ENCODE measurements around the gene AKAP8L. TPM values are rescaled to one million over a fixed set of nuclear protein-coding genes. Genes with fewer than 3 reads are reported as not detected.
A peak's percentile ranks its signal among the peaks of the same experiment; 100 is the strongest.

The AKAP8L gene
- total and polyA plus RNA-seq, 2 of the 8 experiments (the other 6 are each of a cell fraction or from before 2014, with no cell fraction given) = 75.1 to 138 TPM

DNA sequence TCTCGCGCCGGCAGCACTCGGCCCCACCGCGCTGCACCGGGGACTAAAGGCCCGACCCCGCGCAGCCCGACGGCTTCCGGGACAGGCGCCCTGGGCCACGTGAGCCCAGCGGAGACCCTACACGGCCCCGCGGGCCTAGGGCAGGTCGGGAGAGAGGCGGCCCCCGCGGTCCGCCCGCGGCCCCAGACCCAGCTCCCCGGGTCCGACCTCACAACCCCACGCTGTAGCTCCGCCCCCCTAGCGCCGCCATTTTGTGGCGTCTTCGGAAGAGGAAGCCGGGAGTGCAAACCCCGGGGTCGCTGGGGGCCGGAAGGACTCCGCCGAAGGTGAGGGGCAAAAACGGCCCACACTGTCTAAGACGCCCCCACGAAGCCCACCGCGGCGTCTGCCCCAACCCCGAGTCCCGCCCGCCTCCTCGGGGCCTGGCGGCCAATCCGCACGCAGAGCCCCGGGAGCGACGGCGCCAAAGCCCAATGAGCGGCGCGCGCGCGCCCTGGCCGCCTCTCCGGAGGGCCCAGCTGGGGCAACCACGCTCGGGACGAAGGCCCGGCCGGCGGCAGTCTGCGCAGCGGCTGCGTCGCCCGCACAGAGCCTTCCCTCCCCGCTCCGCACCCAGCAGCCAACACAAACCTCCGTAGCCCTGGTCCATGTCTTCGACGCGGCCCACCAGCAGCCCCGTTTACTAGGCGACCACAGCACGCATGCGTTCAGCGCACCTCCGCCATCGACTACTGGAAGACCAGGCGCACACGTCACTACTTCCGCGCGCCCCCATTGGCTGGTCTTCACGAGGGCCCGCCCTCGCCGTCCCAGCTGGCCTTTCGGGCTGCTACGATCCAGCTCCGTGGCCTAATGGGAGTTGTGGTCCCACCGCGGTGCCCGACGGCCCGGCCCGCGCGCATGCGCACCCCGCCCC is 39.4 kb downstream of the AKAP8L start, which contains the start of gene AKAP8 (continued):
- TF ChIP-seq SIN3A (conservative IDR thresholded peaks at IDR 0.05 in 1 of 2, IDR thresholded peaks at IDR 0.05 in 1 of 2; ENCODE audit: low read depth in 1 of 2, low read length in 2 of 2) (peak; percentile 30 to 61; a peak in 1 of 4 replicates), TAF7 (optimal IDR thresholded peaks at IDR 0.05; ENCODE audit: borderline replicate concordance, low read depth, low read length) (peak; percentile 77), SP1 (IDR thresholded peaks at IDR 0.05; ENCODE audit: low read depth, low read length) (peak; percentile 87), POLR2A (IDR thresholded peaks at IDR 0.05; ENCODE audit: control extremely low read depth in 1 of 2, low read depth in 2 of 2, low read length in 2 of 2) (peak; percentile 91 to 96), TBP (IDR thresholded peaks at IDR 0.05; ENCODE audit: low read depth, low read length) (peak; percentile 88), CHD2 (IDR thresholded peaks at IDR 0.05; ENCODE audit: low read length) (peak; percentile 80), BACH1 (IDR thresholded peaks at IDR 0.05; ENCODE audit: low read length) (no peak), JUND (IDR thresholded peaks at IDR 0.05; ENCODE audit: low read length) (no peak), CHD1 (IDR thresholded peaks at IDR 0.05; ENCODE audit: low read depth, low read length) (no peak), SIX5 (IDR thresholded peaks at IDR 0.05; ENCODE audit: low read depth, low read length) (peak; percentile 36), RBBP5 (IDR thresholded peaks at IDR 0.05; ENCODE audit: borderline replicate concordance, low read depth, low read length) (peak; percentile 54; the same call in 1 of the 2 replicates), SP2 (IDR thresholded peaks at IDR 0.05; ENCODE audit: low read length) (peak; percentile 76), POLR2AphosphoS5 (IDR thresholded peaks at IDR 0.05; ENCODE audit: low read depth, low read length) (peak; percentile 98), YY1 (IDR thresholded peaks at IDR 0.05; ENCODE audit: low read depth, low read length) (peak; percentile 95), SP4 (IDR thresholded peaks at IDR 0.05; ENCODE audit: low read length) (peak; percentile 88), BCL11A (IDR thresholded peaks at IDR 0.05; ENCODE audit: low read depth in 2 of 2, low read length in 2 of 2) (no peak), EP300 (IDR thresholded peaks at IDR 0.05; ENCODE audit: borderline replicate concordance in 1 of 2, low read depth in 2 of 2, low read length in 2 of 2) (no peak), NRF1 (IDR thresholded peaks at IDR 0.05; ENCODE audit: low read depth, low read length) (peak; percentile 79), EGR1 (IDR thresholded peaks at IDR 0.05; ENCODE audit: borderline replicate concordance, low read depth, low read length) (peak; percentile 25; the same call in 1 of the 2 replicates)
- TF ChIP-seq, protein P1, sequence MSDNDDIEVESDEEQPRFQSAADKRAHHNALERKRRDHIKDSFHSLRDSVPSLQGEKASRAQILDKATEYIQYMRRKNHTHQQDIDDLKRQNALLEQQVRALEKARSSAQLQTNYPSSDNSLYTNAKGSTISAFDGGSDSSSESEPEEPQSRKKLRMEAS (IDR thresholded peaks at IDR 0.05) = peak; percentile 78

Data from H1 (cell line).